ENCODE results near the gene COG5.

COG5 gene

DNA sequence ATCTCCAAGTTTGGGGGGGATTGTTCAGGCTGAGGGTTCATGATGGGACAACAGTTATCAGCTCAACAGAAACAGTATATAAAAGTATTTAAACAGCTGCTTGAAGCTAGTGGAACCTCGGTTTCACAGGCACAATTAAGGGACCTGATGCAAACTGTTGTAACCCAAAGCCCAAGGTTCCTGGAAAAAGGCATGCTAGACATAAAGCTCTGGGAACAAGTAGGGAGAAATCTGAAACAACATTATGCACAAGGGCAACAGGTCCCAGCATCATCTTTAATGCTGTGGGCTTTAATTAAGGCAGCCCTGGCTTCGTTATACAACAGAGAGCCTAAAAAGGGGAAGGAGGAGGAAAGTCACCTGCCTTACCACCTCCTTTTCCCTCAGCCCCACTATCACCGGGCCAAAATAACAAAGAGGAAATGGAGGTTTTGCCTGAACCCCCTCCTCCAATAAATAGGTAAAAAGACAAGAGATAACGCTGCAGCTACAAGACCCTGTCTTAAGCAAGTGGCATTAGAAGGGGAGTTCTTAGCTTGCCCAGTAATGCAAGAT, 177.1 kb downstream of the COG5 start:
- no peak overlapping the region for H3K4me2 ChIP-seq (ENCODE audit: low read length)
- H3K79me1 ChIP-seq (ENCODE audit: low read length), result no peaks in the 10 kb centered on the region
- no peak overlapping the region for H3K18ac ChIP-seq (ENCODE audit: low read length)
- H3K9me3 ChIP-seq (ENCODE audit: insufficient read depth, low read depth, low read length), result peaks cover 2% of the 10 kb centered on the region
- no peak overlapping the region for H3K4me3 ChIP-seq (ENCODE audit: low read depth, low read length)
- no peaks in the 10 kb centered on the region for H3K36me3 ChIP-seq (ENCODE audit: control insufficient read depth in 1 of 2, insufficient read depth in 2 of 2, low read length in 2 of 2)
- H3K14ac ChIP-seq (ENCODE audit: low read length), result no peak overlapping the region
- no peak for DNase-seq
- no peaks in the 10 kb centered on the region for H3K79me2 ChIP-seq (ENCODE audit: control insufficient read depth, insufficient read depth, low read length, poor library complexity)
- H3K23ac ChIP-seq (ENCODE audit: low read length), result no peak overlapping the region
- H3K27me3 ChIP-seq (ENCODE audit: insufficient read depth, low read length), result no peaks in the 10 kb centered on the region
- no peak overlapping the region for H4K12ac ChIP-seq (ENCODE audit: low read depth, low read length)
- H3K27ac ChIP-seq (ENCODE audit: low read depth, low read length), result no peak overlapping the region
- no CpG with 5 or more reads among the region's 4 CpGs for WGBS (ENCODE audit: extremely low coverage, insufficient coverage, insufficient read length)
- H2AK5ac ChIP-seq (ENCODE audit: low read length), result no peak overlapping the region
- H2BK12ac ChIP-seq (ENCODE audit: low read length), result no peak overlapping the region
- H4K8ac ChIP-seq (ENCODE audit: low read depth, low read length), result no peak overlapping the region
- H3K9ac ChIP-seq (ENCODE audit: low read length), result no peak overlapping the region
- H3K4me1 ChIP-seq (ENCODE audit: control insufficient read depth in 1 of 2, insufficient read depth in 2 of 2, low read length in 2 of 2), result peaks cover 3 to 8% of the 10 kb centered on the region in 2 experiments
- no peak overlapping the region for H2AFZ ChIP-seq (ENCODE audit: insufficient read depth, low read length, poor library complexity)
- no peak overlapping the region for H4K91ac ChIP-seq (ENCODE audit: low read depth, low read length)
- no peak overlapping the region for H3K4ac ChIP-seq (ENCODE audit: low read depth, low read length)
- no peak overlapping the region for H2BK5ac ChIP-seq (ENCODE audit: low read depth, low read length, poor library complexity)
- H2BK120ac ChIP-seq (ENCODE audit: insufficient read depth, low read length, poor library complexity), result no peak overlapping the region

DNA sequence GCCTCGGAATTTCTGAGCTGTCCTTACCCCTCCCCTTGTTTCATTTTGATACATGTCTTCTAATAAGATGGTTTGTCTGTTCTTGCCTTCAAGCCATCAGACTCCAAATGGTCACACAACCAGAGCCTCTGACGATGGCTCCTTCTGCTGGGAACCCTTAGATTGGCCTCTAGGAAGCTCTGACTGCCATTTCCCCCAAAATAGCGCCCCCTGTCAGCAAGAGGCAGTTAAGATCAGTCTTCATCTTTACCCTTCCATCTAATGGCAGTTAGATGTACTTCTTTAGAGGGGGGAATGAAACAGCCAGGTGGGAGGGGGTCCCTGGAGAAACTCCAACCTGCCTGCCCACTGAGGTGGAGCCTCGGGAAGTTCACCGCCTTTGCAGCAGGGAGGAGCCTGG, 179.7 kb downstream of the COG5 start:
- Histone ChIP-seq H4K8ac (ENCODE audit: low read depth, low read length) (no peak overlapping the region), H3K9ac (ENCODE audit: low read length) (no peak overlapping the region), H3K79me2 (ENCODE audit: control insufficient read depth, insufficient read depth, low read length, poor library complexity) (no peaks in the 10 kb centered on the region), H2AFZ (ENCODE audit: insufficient read depth, low read length, poor library complexity) (no peak overlapping the region), H2AK5ac (ENCODE audit: low read length) (no peak overlapping the region), H3K36me3 (ENCODE audit: control insufficient read depth in 1 of 2, insufficient read depth in 2 of 2, low read length in 2 of 2) (no peaks in the 10 kb centered on the region), H3K4me3 (ENCODE audit: low read depth, low read length) (no peak overlapping the region), H3K4me1 (ENCODE audit: control insufficient read depth in 1 of 2, insufficient read depth in 2 of 2, low read length in 2 of 2) (peaks cover 3 to 8% of the 10 kb centered on the region in 2 experiments), H2BK5ac (ENCODE audit: low read depth, low read length, poor library complexity) (no peak overlapping the region), H3K23ac (ENCODE audit: low read length) (no peak overlapping the region), H2BK12ac (ENCODE audit: low read length) (no peak overlapping the region), H3K9me3 (ENCODE audit: insufficient read depth, low read depth, low read length) (peaks cover 2% of the 10 kb centered on the region), H3K14ac (ENCODE audit: low read length) (no peak overlapping the region), H3K79me1 (ENCODE audit: low read length) (no peaks in the 10 kb centered on the region), H2BK120ac (ENCODE audit: insufficient read depth, low read length, poor library complexity) (no peak overlapping the region), H3K27me3 (ENCODE audit: insufficient read depth, low read length) (no peaks in the 10 kb centered on the region), H3K27ac (ENCODE audit: low read depth, low read length) (no peak overlapping the region), H3K4me2 (ENCODE audit: low read length) (no peak overlapping the region), H3K18ac (ENCODE audit: low read length) (no peak overlapping the region), H4K91ac (ENCODE audit: low read depth, low read length) (no peak overlapping the region), H4K12ac (ENCODE audit: low read depth, low read length) (no peak overlapping the region), H3K4ac (ENCODE audit: low read depth, low read length) (no peak overlapping the region)
- no CpG with 5 or more reads among the region's 5 CpGs for WGBS (ENCODE audit: extremely low coverage, insufficient coverage, insufficient read length)
- DNase-seq, result no peak

DNA sequence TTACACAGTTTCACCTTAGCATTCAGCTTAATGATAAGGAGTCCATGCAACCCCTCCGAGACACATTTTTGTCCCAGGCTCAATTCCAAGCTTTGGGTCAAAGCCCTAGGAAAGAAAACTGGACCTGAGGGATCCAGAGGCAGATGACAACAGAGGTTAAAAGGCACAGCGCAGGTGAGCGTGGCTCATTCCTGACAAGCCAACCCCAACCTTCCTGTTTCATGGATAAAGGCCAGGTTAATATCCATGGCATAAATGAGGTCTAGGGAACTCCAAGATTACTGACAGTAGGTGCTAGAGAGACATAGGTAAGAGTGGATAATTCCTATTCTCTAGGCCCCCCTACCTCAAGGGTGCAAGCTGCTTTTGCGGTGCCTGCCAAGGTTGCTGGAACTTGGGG, 180.5 kb downstream of the COG5 start:
- WGBS (ENCODE audit: extremely low coverage, insufficient coverage, insufficient read length), result no CpG with 5 or more reads among the region's 4 CpGs
- H3K27me3 ChIP-seq (ENCODE audit: insufficient read depth, low read length), result no peaks in the 10 kb centered on the region
- no peak overlapping the region for H3K4me2 ChIP-seq (ENCODE audit: low read length)
- H3K4ac ChIP-seq (ENCODE audit: low read depth, low read length), result no peak overlapping the region
- H3K9me3 ChIP-seq (ENCODE audit: insufficient read depth, low read depth, low read length), result peaks cover 2% of the 10 kb centered on the region
- no peak overlapping the region for H2AFZ ChIP-seq (ENCODE audit: insufficient read depth, low read length, poor library complexity)
- H2AK5ac ChIP-seq (ENCODE audit: low read length), result no peak overlapping the region
- no peak overlapping the region for H2BK5ac ChIP-seq (ENCODE audit: low read depth, low read length, poor library complexity)
- H3K23ac ChIP-seq (ENCODE audit: low read length), result no peak overlapping the region
- H4K8ac ChIP-seq (ENCODE audit: low read depth, low read length), result no peak overlapping the region
- H3K9ac ChIP-seq (ENCODE audit: low read length), result no peak overlapping the region
- no peak overlapping the region for H4K91ac ChIP-seq (ENCODE audit: low read depth, low read length)
- no peaks in the 10 kb centered on the region for H3K36me3 ChIP-seq (ENCODE audit: control insufficient read depth in 1 of 2, insufficient read depth in 2 of 2, low read length in 2 of 2)
- H3K79me2 ChIP-seq (ENCODE audit: control insufficient read depth, insufficient read depth, low read length, poor library complexity), result no peaks in the 10 kb centered on the region
- H4K12ac ChIP-seq (ENCODE audit: low read depth, low read length), result no peak overlapping the region
- no peak overlapping the region for H3K4me3 ChIP-seq (ENCODE audit: low read depth, low read length)
- H2BK12ac ChIP-seq (ENCODE audit: low read length), result no peak overlapping the region
- H3K79me1 ChIP-seq (ENCODE audit: low read length), result no peaks in the 10 kb centered on the region
- no peak overlapping the region for H2BK120ac ChIP-seq (ENCODE audit: insufficient read depth, low read length, poor library complexity)
- peaks cover 3 to 8% of the 10 kb centered on the region in 2 experiments for H3K4me1 ChIP-seq (ENCODE audit: control insufficient read depth in 1 of 2, insufficient read depth in 2 of 2, low read length in 2 of 2)
- no peak overlapping the region for H3K27ac ChIP-seq (ENCODE audit: low read depth, low read length)
- H3K18ac ChIP-seq (ENCODE audit: low read length), result no peak overlapping the region
- no peak for DNase-seq
- H3K14ac ChIP-seq (ENCODE audit: low read length), result no peak overlapping the region

DNA sequence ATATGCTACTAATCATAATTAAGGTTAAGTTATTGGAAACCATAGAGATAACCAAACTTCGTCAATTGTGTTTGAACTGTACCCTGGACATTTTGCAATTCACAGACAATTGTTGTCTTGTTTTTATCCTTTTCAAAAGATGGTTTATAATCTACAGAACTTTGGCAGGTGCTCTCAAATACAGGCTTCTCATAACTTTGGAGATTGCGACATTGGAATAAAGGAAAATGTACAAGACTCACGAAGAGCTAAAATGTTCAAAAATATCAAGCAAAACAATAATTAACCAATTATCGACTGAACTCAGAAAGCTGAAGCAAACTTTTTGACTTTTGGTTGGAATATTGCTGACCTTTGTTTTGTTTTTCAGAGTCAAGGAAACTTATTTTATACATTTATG, 182.3 kb downstream of the COG5 start:
- no peak overlapping the region for H3K4ac ChIP-seq (ENCODE audit: low read depth, low read length)
- no peaks in the 10 kb centered on the region for H3K4me1 ChIP-seq (ENCODE audit: control insufficient read depth in 1 of 2, insufficient read depth in 2 of 2, low read length in 2 of 2)
- H3K14ac ChIP-seq (ENCODE audit: low read length), result no peak overlapping the region
- no peak overlapping the region for H4K12ac ChIP-seq (ENCODE audit: low read depth, low read length)
- no peak overlapping the region for H3K23ac ChIP-seq (ENCODE audit: low read length)
- WGBS (ENCODE audit: extremely low coverage, insufficient coverage, insufficient read length), result no CpG with 5 or more reads among the region's 4 CpGs
- H3K79me2 ChIP-seq (ENCODE audit: control insufficient read depth, insufficient read depth, low read length, poor library complexity), result no peaks in the 10 kb centered on the region
- H3K4me2 ChIP-seq (ENCODE audit: low read length), result no peak overlapping the region
- no peak overlapping the region for H4K91ac ChIP-seq (ENCODE audit: low read depth, low read length)
- no peak overlapping the region for H3K4me3 ChIP-seq (ENCODE audit: low read depth, low read length)
- no peak overlapping the region for H4K8ac ChIP-seq (ENCODE audit: low read depth, low read length)
- H3K79me1 ChIP-seq (ENCODE audit: low read length), result no peaks in the 10 kb centered on the region
- H2BK120ac ChIP-seq (ENCODE audit: insufficient read depth, low read length, poor library complexity), result no peak overlapping the region
- H2BK5ac ChIP-seq (ENCODE audit: low read depth, low read length, poor library complexity), result no peak overlapping the region
- no peak overlapping the region for H2AFZ ChIP-seq (ENCODE audit: insufficient read depth, low read length, poor library complexity)
- peaks cover 2% of the 10 kb centered on the region for H3K9me3 ChIP-seq (ENCODE audit: insufficient read depth, low read depth, low read length)
- no peak overlapping the region for H2AK5ac ChIP-seq (ENCODE audit: low read length)
- no peak overlapping the region for H3K18ac ChIP-seq (ENCODE audit: low read length)
- H3K36me3 ChIP-seq (ENCODE audit: control insufficient read depth in 1 of 2, insufficient read depth in 2 of 2, low read length in 2 of 2), result no peaks in the 10 kb centered on the region
- no peak overlapping the region for H2BK12ac ChIP-seq (ENCODE audit: low read length)
- H3K27ac ChIP-seq (ENCODE audit: low read depth, low read length), result no peak overlapping the region
- no peaks in the 10 kb centered on the region for H3K27me3 ChIP-seq (ENCODE audit: insufficient read depth, low read length)
- H3K9ac ChIP-seq (ENCODE audit: low read length), result no peak overlapping the region
- DNase-seq, result no peak
